ENCODE measurements around the gene INHBE.
"Not testable (repeated sequence)": the region's sequence is repeated elsewhere in the genome, so short reads cannot be mapped to it uniquely, and the experiment has no call there.

The INHBE gene, protein sequence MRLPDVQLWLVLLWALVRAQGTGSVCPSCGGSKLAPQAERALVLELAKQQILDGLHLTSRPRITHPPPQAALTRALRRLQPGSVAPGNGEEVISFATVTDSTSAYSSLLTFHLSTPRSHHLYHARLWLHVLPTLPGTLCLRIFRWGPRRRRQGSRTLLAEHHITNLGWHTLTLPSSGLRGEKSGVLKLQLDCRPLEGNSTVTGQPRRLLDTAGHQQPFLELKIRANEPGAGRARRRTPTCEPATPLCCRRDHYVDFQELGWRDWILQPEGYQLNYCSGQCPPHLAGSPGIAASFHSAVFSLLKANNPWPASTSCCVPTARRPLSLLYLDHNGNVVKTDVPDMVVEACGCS

DNA sequence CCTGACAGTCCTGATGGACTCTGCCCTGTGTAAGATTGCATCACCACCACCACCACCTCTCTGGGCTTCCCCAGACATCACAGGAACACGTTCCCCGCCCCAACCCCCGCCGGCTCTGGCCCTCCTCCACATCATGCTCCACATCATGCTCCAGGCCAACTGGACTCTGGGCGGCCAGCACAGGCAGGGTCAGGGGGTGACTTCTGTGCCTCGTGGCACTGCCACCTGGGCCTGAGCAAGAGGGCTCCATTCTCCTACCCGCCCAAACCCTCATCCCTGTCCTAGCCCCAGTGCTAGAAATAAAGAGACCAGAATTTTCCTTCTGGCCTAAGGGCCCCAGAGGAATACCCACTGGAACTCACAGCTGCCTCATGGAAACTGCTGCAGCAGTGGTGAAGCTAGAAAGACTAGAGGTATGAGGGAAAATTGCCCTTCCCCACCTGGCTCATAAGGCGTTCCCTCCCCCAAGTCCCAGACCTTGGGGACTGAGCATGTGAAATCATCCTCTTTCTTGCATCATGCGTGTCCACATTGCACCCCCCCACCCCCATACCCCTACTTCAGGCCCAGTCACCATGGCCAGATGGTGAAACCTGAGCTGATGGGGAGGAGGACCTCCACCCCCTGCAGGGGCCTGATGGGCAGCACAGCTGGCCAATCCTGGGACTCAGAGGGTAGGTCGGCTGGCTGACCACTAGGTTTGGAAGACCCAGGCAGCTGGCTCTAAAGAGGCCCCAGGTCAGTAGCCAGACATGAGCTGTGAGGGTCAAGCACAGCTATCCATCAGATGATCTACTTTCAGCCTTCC is at the start of gene INHBE:
INHBE (plus strand) TSS at position 742 of the 808 bp plus-strand sequence. CDS start 230 bp downstream, outside the sequence.
- DNase-seq, result peak; percentile 97

DNA sequence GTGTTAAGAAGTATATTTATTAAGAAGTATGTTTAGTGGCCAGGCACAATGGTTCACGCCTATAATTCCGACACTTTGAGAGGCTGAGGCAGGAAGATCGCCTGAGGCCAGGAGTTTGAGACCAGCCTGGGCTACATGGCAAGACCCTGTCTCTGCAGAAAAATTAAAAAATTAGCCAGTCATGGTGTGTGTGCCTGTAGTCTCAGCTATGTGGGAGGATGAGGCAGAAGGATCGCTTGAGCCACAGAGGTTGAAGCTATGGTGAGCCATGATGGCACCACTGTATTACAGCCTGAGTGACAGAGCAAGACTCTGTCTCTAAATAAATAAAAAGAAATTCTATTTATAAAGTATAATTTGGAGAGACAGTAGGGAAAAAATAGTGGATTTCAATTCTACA is 44.6 kb upstream of the INHBE start:
- DNase-seq, result no peak

DNA sequence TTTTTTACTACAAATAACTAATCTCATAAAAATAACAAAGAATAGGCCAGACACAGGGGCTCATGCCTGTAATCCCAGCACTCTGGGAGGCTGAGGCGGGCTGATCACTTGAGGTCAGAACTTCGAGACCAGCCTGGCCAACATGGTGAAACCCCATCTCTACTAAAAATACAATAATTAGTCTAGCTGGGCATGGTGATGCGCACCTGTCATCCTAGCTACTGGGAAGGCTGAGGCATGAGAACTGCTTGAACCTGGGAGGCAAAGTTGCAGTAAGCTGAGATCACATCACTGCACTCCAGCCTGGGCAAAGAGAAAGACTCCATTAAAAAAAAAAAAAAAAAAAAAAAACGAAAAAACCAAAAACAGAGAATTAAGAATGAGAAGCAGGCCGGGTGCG is 40.9 kb upstream of the INHBE start:
- not testable (repeated sequence) for DNase-seq

DNA sequence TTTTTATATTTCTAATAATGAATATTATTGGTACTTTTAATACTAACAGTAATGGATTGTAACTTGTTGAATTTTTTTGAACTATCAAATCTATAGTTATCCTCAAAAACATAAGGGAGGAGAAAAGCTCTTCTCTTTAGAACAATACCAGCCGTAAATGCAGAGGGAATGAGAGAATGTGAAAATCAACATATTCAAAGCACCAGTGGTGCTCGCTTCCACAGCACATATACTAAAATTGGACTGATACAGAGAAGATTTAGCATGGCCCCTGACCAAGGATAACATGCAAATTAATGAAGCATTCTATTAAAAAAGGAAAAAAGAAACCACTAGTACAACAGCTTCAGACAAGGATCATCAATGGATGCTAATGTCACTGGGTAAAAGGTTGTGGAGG is 40.0 kb upstream of the INHBE start:
- no peak for DNase-seq

DNA sequence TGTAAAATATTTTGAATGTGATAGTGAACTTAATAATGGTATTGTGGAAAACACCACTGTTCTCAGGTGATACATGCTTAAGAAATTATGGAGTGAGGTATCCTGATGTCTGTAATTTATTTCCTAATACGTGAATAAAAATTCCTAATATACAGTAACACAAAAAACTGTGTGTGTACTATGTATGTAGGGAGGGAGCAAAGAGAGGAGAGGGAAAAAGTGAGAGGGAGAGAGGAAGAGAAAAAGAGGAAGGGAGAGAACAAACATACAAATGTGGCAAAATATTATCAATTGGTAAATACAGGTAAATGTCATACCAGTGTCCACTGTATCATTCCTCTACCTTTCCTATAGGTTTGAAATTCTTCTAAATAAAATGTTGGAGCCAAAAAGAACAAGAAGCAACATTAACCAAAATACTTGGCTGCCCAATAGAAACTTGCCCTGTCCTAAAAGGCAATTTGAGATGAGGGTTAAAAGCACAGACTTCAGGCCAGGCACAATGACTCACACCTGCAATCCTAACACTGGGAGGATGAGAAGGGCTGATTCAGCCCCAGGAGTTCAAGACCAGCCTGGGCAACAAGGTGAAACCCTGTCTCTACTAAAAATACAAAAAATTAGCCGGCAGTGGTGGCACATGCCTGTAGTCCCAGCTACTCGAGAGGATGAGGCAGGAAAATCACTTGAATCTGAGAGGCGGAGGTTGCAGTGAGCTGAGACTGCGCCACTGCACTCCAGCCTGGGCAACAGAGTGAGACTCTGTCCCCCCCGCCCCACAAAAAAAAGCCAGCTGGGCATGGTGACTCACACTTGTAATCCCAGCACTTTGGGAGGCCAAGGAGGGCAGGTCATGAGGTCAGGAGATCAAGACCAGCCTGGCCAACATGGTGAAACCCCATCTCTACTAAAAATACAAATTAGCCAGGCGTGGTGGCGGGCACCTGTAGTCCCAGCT is 38.8 kb upstream of the INHBE start:
- no peak for DNase-seq

DNA sequence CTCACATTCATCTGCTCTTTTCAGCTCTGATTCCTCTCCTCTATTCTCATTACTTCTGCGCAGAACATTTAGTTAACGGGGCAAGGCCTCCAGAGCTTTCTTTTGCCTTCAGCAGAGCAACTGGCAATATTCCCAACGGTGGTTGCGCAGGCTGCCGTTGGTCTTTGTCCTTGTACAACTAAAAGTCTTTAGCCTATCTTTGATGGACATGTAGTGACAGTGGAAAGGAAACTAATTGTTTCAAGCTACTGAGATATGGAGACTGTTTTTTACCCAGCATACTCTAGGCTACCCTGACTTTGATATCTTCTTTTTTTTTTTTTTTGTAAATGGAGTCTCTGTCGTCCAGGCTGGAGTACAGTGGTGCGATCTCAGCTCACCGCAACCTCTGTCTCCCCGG is 36.9 kb upstream of the INHBE start:
- DNase-seq, result no peak

DNA sequence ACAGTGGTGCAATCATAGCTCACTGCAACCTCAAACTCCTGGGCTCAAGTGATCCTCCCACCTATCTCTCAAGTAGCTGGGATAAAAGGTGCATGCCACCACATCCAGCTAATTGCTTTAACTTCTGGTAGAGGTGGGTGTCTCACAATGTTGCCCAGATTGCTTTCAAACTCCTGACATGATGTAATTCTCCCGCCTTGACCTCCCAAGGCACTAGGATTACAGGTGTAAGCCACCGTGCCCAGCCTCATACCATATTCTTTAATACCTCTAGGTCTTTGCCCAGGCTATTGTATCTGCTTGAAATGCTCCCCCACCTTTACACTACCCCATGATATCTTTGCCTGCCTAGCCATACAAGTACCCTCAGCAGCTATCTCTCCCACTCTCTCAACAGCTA is 35.6 kb upstream of the INHBE start:
- DNase-seq, result no peak

DNA sequence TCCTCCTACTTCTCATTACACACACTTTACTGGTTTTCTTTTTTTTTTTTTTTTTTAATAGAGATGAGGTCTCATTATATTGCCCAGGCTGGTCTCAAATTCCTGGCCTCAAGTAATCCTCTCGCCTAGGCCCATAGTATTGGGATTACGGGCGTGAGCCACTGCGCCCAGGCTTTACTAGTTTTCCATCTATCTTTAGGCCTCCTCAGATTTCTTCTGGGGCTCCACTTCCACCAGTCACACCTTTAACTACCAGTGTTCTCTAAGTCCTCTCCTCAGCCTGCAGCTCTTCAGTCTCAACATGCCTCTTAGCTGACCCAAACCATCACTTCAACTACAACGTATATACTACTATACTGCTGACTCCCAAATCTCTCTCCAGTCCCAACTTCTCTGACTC is 34.6 kb upstream of the INHBE start:
- no peak for DNase-seq

DNA sequence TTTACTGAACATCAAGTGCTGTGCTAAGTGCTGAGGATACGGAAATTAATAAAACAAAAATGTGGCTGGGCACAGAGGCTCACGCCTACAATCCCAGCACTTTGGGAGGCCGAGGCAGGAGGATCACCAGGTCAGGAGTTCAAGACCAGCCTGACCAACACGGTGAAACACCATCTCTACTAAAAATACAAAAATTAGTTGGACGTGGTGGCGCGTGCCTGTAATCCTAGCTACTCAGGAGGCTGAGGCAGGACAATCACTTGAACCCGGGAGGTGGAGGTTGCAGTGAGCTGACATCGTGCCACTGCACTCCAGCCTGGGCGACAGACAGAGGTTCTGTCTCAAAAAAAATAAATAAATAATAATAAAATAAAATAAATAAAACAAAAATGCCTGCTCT is 28.2 kb upstream of the INHBE start:
- DNase-seq, result not testable (repeated sequence)

DNA sequence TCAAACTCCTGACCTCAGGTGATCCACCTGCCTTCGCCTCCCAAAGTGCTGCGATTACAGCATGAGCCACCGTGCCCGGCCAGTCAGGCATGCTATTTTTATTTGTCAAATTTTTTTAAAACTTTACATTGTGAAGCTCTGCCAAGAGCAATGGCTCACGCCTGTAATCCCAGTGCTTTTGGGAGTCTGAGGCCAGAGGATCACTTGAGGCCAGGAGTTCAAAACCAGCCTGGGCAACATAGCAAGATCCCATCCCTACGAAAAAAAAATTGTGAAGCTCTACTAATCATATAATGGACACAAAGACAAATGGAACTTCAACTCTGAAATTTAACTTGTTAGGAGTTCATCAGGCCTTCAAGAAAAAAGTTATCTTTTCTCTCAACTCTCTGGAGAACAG is 26.1 kb upstream of the INHBE start:
- no peak for DNase-seq

DNA sequence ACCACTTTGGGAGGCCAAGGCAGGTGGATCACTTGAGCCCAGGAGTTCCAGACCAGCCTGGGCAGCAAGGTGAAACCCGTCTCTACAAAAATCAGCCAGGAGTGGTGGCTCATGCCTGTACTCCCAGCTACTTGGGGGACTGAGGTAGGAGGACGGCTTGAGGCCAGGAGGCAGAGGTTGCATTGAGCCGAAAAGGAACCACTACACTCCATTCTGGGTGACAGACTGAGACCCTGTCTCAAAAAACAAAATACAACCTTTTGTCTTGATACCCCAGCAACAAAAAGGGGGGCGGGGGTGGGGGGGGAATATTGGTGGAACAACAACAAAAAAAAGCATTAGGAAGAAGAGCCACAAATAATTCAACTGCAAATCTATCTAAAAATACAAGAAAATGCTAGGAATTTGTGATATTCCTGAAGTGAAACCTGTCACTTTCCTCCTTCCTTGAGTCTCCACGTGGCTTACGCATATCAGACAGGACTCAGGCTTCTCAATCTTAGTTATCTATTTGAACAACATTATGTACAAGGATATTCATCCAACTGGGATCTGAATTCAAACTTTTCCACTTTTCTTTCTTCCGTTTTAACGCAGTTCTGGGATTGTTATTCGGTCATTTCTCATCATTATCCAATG is 25.5 kb upstream of the INHBE start:
- DNase-seq, result peak; percentile 10

DNA sequence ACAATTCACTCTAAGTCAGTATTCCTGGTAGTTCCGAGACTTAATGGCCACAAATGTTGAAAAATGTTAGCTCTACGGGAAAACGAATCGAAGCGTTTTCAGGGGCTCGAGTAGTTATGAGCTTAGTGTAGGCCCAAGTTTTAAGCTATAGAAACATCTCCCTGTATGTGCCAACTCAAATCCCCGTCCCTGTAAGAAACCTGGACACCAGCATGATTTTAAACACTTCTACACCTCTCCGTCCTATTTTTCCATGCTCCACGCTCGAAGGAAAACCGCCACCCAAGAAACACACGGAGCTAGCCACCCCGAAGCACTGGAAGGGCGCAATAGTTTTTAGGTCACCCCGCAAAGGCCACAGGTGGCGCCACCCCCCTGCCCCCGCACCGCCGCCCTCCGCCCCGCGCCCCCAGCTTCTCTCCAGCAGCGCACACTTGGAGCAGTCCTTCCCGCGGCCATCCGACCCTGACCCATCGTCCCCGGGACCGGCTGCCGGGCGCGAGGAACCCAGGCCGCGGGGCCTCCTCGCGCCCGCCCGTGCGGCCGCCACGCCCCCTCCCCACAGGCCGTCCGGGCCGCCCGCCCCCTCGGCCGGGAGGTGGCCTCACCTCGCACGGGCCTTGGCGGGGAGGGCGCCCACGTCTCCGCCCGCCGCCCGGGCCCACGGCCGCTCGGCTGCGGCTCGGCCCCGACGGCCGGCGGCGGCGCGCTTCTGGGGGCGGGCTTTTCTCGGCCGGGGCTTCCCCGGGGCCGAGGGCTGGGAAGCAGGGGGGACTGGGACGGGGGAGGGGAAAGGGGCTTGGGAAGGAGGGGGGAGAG is 24.8 kb upstream of the INHBE start:
- peak; percentile 28 for DNase-seq

DNA sequence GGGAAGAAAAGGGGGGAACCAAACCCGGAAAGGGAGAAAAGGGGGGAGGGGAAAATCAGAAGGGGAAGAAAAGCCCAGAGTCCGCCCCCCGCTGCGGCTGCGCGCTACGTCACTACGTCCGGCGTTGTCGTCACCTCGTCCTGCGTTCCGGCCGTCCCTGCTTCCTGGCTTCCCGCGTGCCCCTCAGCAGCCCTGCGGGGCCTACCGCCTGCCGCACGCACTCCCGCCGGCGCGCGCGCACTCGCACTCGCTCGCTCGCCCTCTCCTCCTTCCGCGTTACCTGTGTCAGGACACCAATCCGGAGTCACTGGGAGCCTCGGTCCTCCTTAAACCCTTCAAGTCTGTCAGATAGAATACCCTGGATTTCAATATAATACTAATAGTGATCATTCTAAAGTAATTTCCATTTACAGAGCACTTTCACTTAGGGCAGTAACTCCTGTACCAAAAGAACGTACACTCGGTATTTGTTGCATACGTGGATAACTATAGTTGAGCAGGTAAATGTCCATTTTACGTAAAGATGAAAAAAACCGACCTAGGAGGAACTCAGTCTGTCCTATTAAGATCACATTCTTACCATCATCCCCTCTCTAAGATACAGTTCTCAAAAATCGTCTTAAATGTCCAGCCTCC is 24.1 kb upstream of the INHBE start, which contains the start of gene R3HDM2:
R3HDM2 (minus strand) TSS at position 113 of the 636 bp plus-strand sequence. CDS start 120,615 bp downstream, outside the sequence.
- peak; percentile 95 for DNase-seq

DNA sequence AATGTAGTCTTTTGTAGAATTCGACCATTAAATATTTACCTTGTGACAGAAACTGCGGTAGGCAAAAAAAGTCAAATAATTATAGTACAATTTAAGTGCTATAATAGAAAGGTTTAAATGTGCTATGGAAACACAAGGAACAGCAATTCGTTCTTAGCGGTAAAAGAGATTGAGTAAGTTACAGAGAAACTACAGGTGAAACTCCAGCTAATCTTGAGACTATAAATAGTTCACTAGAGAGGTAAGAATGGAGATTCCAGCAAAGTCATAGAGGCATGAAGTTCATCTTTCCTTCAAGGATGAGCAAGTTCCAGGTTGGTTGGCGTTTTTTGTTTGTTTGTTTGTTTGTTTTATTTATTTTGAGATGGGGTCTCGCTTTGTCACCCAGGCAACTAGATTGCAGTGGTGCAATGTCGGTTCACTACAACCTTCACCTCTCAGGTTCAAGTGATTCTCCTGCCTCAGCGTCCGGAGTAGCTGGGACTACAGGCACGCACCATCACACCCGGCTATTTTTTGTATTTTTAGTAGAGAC is 23.4 kb upstream of the INHBE start:
- no peak for DNase-seq

DNA sequence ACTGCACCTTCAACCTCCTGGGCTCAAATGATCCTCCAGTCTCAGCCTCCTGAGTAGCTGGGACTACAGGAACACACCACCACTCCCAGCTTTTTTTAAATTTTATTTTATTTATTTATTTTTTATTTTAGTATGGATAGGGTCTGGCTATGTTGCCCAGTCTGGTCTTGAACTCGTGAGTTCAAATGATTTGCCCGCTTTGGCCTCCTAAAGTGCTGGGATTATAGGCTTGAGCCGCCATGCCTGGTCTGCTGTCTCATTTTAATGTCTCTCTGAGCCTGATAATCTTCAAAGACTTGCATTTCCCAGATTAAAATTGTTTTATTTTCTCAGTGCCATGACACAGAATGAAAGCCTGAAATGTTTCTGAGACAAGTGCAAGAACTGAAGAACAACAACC is 21.7 kb upstream of the INHBE start:
- no peak for DNase-seq

DNA sequence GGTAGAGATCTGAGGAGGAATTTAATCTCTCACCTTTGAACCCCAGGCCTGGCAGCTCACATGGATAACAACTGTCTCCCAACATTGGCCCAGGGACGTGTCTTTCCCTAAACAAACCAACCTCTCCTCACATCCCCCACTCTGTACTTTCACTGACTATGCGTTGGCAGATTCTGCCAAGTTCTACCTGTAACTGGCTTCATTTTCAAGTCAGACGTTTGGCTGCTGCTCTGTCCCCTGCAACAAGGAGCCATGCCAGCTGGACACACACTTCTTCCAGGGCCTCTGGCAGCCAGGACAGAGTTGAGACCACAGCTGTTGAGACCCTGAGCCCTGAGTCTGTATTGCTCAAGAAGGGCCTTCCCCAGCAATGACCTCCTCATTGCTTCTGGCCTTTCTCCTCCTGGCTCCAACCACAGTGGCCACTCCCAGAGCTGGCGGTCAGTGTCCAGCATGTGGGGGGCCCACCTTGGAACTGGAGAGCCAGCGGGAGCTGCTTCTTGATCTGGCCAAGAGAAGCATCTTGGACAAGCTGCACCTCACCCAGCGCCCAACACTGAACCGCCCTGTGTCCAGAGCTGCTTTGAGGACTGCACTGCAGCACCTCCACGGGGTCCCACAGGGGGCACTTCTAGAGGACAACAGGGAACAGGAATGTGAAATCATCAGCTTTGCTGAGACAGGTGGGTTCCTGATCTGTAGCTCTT is 20.4 kb upstream of the INHBE start, which contains the start of gene INHBC:
INHBC (plus strand) TSS at position 268 of the 707 bp plus-strand sequence; CDS start at position 371, 103 bp downstream.
- DNase-seq, result no peak

DNA sequence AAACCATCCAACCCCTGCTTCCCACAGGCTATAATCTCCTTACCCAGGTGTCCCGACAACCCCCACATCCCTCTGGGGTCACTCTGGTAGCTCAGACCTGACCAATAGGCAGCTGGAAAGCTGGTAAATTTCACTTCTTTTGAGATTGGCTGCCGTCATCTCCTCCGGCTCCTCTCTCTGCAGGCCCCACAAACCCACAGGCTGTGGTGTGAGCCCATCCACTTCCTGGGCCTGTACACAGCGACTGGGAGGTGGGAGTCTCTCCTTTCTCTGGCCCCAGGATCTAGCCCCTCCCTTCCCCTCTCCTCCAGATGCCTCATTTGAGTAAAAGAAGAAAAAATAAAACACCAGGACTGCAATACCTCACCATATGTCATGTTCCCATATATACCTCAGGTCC is 19.8 kb upstream of the INHBE start:
- DNase-seq, result no peak

DNA sequence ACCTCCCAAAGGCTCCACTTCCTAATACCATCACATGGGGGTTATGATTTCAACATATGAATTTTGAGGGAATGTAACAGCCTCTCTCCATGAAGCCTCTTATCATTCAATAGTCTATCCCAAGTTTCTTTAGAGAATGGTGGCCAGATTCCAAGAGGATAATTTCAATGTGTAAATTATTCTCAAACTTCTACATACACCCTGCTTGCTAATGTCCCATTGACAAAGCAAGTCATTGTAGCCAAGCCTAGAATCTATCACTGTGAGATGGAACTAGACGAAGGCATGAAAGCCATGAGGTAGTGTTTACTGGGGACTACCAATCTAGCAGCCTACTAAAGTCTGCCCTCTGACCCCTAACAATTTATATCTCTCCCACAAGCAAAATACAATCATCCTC is 16.7 kb upstream of the INHBE start:
- DNase-seq, result no peak

DNA sequence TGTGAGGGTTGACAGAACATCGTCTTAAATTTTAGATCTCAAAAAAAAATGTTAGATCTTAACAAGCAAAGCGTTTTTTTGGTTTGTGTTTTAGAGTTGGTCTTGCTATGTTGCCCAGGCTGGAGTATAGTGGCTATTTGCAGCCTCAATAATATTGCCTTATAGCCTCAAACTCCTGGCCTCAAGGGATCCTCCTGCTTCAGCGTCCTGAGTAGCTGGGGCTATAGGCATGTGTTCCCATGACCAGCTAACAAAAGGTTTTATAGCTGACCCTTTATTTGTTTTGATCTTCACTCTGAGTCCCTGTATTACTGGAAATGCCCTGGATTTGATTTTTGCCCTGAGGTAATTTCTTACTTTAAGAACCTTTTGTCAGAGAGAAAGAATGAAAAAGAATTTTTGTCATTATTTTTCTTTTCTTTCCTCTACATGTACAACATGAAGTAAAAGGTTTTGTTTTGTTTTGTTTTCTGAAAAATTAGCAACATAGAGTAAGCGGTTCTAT is 15.3 kb upstream of the INHBE start:
- no peak for DNase-seq

DNA sequence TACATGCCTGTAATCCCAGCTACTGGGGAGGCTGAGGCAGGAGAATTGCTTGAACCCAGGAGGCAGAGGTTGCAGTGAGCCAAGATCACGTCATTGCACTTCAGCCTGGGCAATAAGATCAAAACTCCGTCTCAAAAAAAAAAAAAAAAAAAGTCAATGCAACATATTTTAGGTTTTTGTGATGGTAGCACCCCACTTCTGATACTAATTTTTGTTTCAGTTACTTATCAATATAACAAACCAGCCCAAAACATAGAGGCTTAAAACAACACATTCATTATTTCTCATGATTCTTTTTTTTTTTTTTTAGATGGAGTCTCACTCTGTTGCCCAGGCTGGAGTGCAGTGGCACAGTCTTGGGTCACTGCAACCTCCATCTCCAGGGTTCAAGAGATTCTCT is 13.7 kb upstream of the INHBE start:
- DNase-seq, result not testable (repeated sequence)
